Ovary (tissue), 3 donors: Measurements from ENCODE around the gene MAPK1.

ENCODE experiments used
- CTCF ChIP-seq, 3 donors: fragments of 450-650 bp in 2 of 3; fragments of 200-600 bp in 1 of 3; IDR thresholded peaks; one replicate each; pipeline versions ENCODE4 v1.5.1 to v1.8.0; 2016 to 2022; ENCODE audit warnings: antibody characterized with exemption in 3 of 3, mild to moderate bottlenecking in 1 of 3
- EP300 ChIP-seq: sonication (generic); formaldehyde crosslinking; IDR thresholded peaks from one replicate; pipeline ENCODE4 v1.6.1; 2017; ENCODE audit warnings: antibody characterized with exemption
- POLR2A ChIP-seq: fragments of 450-650 bp; IDR thresholded peaks from one replicate; pipeline ENCODE4 v1.6.1; 2017; ENCODE audit warnings: antibody characterized with exemption, mild to moderate bottlenecking, moderate library complexity
- donor health status: DM: no; HTN: no; CAD: no.

GRCh38 chr22:21915624-21916308, 48.3 kb upstream of the MAPK1 start:
- TF ChIP-seq CTCF (IDR thresholded peaks at IDR 0.05) (no peak), POLR2A (no peak), EP300 (no peak)
